Measurements from ENCODE around the gene DST.

- TF ChIP-seq CTCF (IDR thresholded peaks at IDR 0.05 in 2 of 3, conservative IDR thresholded peaks at IDR 0.05 in 1 of 3; ENCODE audit: borderline replicate concordance in 1 of 3, insufficient read depth in 1 of 3, low read depth in 2 of 3, low read length in 2 of 3) (no peak), ZNF274 (IDR thresholded peaks at IDR 0.05; ENCODE audit: low read depth, low read length) (no peak), EZH2 (IDR thresholded peaks at IDR 0.05) (no peak), FOSL1 (IDR thresholded peaks at IDR 0.05; ENCODE audit: low read depth) (no peak), CEBPB (IDR thresholded peaks at IDR 0.05; ENCODE audit: low read depth) (no peak), RAD21 (IDR thresholded peaks at IDR 0.05; ENCODE audit: low read depth) (no peak), ZFX (IDR thresholded peaks at IDR 0.05) (no peak)
Observed at GRCh38 chr6:56420296-56420695, 222.4 kb downstream of the DST start.
